Stimulated activated memory B cell treated with anti-CD40 and anti-IgM and Interleukin-4, amounts not matched to agents 10 μg/mL and 1 μg/mL and 100 μg/mL, for 72 hours (primary cell): ENCODE results near the gene DUSP2.
"Not testable (repeated sequence)": the region's sequence is repeated elsewhere in the genome, so short reads cannot be mapped to it uniquely, and the experiment has no call there.

Experiments used
- ATAC-seq: fragments of 150-1000 bp; cut with Tn5 transposase; 2 replicates; pipeline ENCODE4 v1.10.0; 2021
- H3K27ac Mint-ChIP-seq: one replicate; pipeline ENCODE4 v1.8.0; 2022; ENCODE audit warnings: mild to moderate bottlenecking, mixed read lengths
- H3K27me3 Mint-ChIP-seq: one replicate; pipeline ENCODE4 v1.8.0; 2022; ENCODE audit warnings: mixed read lengths
- H3K36me3 Mint-ChIP-seq: one replicate; pipeline ENCODE4 v1.8.0; 2022; ENCODE audit warnings: mixed read lengths
- H3K4me1 Mint-ChIP-seq: one replicate; pipeline ENCODE4 v1.8.0; 2022; ENCODE audit warnings: mixed read lengths
- H3K4me3 Mint-ChIP-seq: one replicate; pipeline ENCODE4 v1.8.0; 2022; ENCODE audit warnings: mild to moderate bottlenecking, moderate library complexity, mixed read lengths
- H3K9me3 Mint-ChIP-seq: one replicate; pipeline ENCODE4 v1.8.0; 2022; ENCODE audit warnings: mixed read lengths

DUSP2 gene

DNA sequence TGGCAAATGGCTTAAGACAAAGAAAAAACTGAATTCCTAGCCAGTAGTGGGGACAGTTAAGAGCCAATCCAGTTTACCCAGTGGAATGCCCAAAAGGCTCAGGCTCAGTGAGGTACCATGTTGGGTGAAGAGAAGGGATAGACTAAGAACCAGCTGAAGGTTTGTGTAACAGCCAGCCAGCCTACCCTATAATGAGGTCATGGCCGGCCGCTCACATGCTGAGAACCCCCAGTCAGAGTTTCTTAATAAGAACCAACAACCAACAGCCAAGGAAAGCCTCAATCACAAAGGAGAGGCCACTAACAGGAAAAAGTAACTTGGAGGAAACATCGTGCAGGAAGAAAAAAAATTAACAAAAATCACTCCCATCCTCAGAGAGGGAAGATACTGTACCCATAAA is 25.4 kb upstream of the DUSP2 start:
- Mint-ChIP-seq H3K4me3 (no peak overlapping the region), H3K9me3 (no peaks in the 10 kb centered on the region), H3K27me3 (no peaks in the 10 kb centered on the region), H3K36me3 (no peaks in the 10 kb centered on the region), H3K4me1 (peaks cover 28% of the 10 kb centered on the region), H3K27ac (no peak overlapping the region)
- ATAC-seq = no peak

- Mint-ChIP-seq H3K9me3 (no peaks in the 10 kb centered on the region), H3K36me3 (no peaks in the 10 kb centered on the region), H3K4me1 (peaks cover 31% of the 10 kb centered on the region), H3K27me3 (no peaks in the 10 kb centered on the region), H3K27ac (no peak overlapping the region), H3K4me3 (no peak overlapping the region)
- ATAC-seq = no peak
These were observed 24.7 kb upstream of the DUSP2 start for GRCh38 chr2:96169868-96170507.

DNA sequence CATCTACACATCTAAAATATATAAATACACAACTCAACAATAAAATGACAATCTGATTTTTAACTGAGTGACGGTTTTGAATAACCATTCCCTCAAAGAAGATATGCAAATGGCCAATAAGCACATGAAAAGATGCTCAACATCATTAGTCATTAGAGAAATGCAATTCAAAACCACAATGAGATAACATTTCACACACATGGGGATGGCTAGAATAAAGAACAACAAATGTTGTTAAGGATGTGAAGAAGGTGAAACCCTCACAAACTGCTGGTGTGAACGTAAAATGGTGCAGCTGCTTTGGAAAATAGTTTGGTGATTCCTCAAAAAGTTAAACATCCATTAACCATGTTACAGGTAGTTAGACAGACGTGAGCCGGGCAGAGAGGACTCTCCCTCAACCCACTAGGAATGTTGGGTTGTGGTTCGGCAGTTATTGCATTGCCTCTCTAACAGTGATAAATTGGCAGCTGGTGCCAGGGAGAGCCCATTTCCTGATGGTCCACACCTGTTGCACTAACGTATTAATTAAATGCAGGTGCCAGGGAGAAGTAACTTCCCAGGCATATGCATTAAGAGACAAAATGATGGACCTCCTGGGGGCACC is 22.3 kb upstream of the DUSP2 start:
- Mint-ChIP-seq H3K36me3 (no peaks in the 10 kb centered on the region), H3K4me3 (no peak overlapping the region), H3K4me1 (peaks cover 41% of the 10 kb centered on the region), H3K27ac (peak overlapping the region; percentile 4), H3K27me3 (no peaks in the 10 kb centered on the region), H3K9me3 (no peaks in the 10 kb centered on the region)
- ATAC-seq = no peak

DNA sequence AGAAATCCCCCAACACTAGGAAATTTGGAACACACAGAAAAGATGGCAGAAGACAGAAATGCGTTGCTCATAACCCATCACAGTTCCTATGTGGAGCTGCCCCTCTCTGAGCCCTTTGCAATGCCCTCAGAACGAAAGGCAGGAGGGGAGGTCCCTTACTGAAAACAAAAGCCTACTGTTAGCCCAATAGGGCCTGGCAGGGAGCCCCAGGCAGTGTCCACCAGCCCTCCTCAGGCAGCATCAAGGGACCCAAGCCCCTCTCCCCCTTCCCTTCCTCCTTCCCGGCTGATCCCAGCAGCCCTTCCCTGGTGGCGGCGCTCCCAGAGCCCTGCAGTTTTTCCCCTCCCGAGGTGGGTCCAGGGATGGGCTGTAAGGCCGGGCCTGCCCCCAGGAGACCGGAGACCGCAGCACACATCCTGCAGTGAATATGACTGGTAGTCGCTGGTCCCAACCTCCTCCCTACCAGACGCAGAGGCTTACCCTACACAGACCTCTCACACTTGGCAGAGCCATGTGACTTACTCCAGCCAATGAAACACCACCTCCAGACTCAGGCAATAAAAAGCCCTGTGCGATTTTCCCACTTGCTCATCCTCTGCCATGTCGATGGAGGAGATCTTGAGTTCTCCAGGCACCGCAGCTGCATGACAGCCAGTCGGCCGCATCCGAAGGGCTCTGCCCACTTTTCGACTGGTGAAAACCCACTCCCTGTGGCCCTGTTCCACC is 19.4 kb upstream of the DUSP2 start:
- peaks cover 50% of the 10 kb centered on the region for H3K4me1 Mint-ChIP-seq
- H3K4me3 Mint-ChIP-seq = peak overlapping the region; percentile 92
- H3K36me3 Mint-ChIP-seq = no peaks in the 10 kb centered on the region
- no peaks in the 10 kb centered on the region for H3K27me3 Mint-ChIP-seq
- peak overlapping the region; percentile 98 for H3K27ac Mint-ChIP-seq
- H3K9me3 Mint-ChIP-seq = peaks cover 4% of the 10 kb centered on the region
- peak; percentile 91 for ATAC-seq

- H3K4me3 Mint-ChIP-seq = peak overlapping the region; percentile 92
- H3K27ac Mint-ChIP-seq = peak overlapping the region; percentile 98
- H3K4me1 Mint-ChIP-seq = peaks cover 54% of the 10 kb centered on the region
- H3K9me3 Mint-ChIP-seq = peaks cover 4% of the 10 kb centered on the region
- ATAC-seq = peak; percentile 85
- H3K36me3 Mint-ChIP-seq = no peaks in the 10 kb centered on the region
- H3K27me3 Mint-ChIP-seq = no peaks in the 10 kb centered on the region
These were observed 18.7 kb upstream of the DUSP2 start for GRCh38 chr2:96163768-96164429.

GRCh38 chr2:96163415-96163767 is 18.2 kb upstream of the DUSP2 start:
- Mint-ChIP-seq H3K36me3 (no peaks in the 10 kb centered on the region), H3K27ac (peak overlapping the region; percentile 98), H3K4me1 (peaks cover 56% of the 10 kb centered on the region), H3K4me3 (peak overlapping the region; percentile 92), H3K27me3 (no peaks in the 10 kb centered on the region), H3K9me3 (peaks cover 4% of the 10 kb centered on the region)
- peak; percentile 1 for ATAC-seq

DNA sequence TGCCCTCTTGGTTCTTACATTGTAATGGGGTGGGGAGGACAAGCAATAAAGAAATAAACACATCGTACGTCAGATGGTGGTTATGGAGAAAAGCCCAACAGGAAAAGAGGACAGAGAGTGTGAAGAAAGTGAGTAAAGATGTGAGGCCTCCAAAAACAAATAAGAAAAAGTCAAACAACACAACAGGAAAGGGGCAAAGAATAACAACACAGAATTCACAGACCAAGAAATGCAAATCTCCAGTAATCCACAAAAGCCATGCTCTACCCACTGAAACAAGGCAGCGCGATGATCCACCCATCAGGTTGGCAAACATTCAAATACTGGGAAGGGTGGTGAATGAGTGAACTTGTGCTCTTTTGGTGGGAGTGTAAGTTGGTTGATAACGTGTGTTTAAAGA is 16.7 kb upstream of the DUSP2 start:
- Mint-ChIP-seq H3K4me3 (no peak overlapping the region), H3K27ac (peak overlapping the region; percentile 98), H3K9me3 (peaks cover 4% of the 10 kb centered on the region), H3K36me3 (no peaks in the 10 kb centered on the region), H3K27me3 (no peaks in the 10 kb centered on the region), H3K4me1 (peaks cover 71% of the 10 kb centered on the region)
- no peak for ATAC-seq

DNA sequence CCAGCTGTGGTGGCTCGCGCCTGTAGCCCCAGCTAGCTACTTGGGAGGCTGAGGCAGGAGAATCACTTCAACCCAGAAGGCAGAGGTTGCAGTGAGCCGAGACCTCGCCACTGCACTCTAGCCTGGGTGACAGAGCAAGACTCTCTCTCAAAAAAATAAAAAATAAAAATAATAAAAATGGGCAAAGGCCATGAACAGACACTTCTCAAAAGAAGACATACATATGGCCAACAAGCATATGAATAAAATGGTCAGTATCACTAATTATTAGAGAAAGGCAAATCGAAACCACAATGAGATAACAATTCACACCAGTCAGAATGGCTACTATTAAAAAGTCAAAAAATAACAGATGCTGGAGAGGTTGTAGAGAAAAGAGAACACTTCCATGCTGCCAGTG is 15.1 kb upstream of the DUSP2 start:
- H3K27me3 Mint-ChIP-seq, H3K36me3 Mint-ChIP-seq, H3K9me3 Mint-ChIP-seq, ATAC-seq, H3K4me3 Mint-ChIP-seq: not testable (repeated sequence)
- peak overlapping the region; percentile 92 for H3K27ac Mint-ChIP-seq
- H3K4me1 Mint-ChIP-seq = peaks cover 86% of the 10 kb centered on the region

- ATAC-seq = no peak
- H3K36me3 Mint-ChIP-seq = no peaks in the 10 kb centered on the region
- H3K27me3 Mint-ChIP-seq = no peaks in the 10 kb centered on the region
- H3K9me3 Mint-ChIP-seq = peaks cover 4% of the 10 kb centered on the region
- H3K4me1 Mint-ChIP-seq = peaks cover 85% of the 10 kb centered on the region
- H3K4me3 Mint-ChIP-seq = peak overlapping the region; percentile 43
- peak overlapping the region; percentile 92 for H3K27ac Mint-ChIP-seq
These were observed 14.0 kb upstream of the DUSP2 start for GRCh38 chr2:96159084-96159830.

DNA sequence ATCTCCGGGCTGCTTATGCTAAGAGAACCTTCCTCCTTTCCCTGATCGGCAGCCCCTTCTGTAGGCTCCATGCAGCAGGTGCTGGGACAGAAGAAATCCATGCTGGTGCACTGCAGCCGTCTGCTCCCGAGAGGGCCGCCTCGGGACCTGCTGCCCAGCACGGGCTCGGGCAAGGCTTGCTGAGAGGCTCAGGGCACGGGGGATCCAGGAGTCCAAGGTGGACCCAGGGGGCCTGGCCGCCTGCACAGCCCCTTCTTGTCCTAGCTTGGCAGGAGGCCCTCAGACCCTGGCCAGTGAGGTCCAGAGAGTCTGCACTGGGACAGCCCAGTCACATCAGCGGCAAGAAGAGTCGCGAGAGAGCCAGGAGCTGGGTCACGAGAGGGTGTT is 13.3 kb upstream of the DUSP2 start:
- H3K27me3 Mint-ChIP-seq = no peaks in the 10 kb centered on the region
- H3K36me3 Mint-ChIP-seq = no peaks in the 10 kb centered on the region
- H3K27ac Mint-ChIP-seq = peak overlapping the region; percentile 92
- peak overlapping the region; percentile 38 for H3K4me3 Mint-ChIP-seq
- peaks cover 4% of the 10 kb centered on the region for H3K9me3 Mint-ChIP-seq
- no peak for ATAC-seq
- H3K4me1 Mint-ChIP-seq = peaks cover 84% of the 10 kb centered on the region

- peaks cover 81% of the 10 kb centered on the region for H3K4me1 Mint-ChIP-seq
- H3K27ac Mint-ChIP-seq = peak overlapping the region; percentile 92
- H3K9me3 Mint-ChIP-seq = peaks cover 4% of the 10 kb centered on the region
- peak; percentile 88 for ATAC-seq
- no peaks in the 10 kb centered on the region for H3K36me3 Mint-ChIP-seq
- H3K4me3 Mint-ChIP-seq = peak overlapping the region; percentile 69
- H3K27me3 Mint-ChIP-seq = no peaks in the 10 kb centered on the region
These were observed 12.7 kb upstream of the DUSP2 start for GRCh38 chr2:96157649-96158553.

- H3K36me3 Mint-ChIP-seq = no peaks in the 10 kb centered on the region
- H3K4me3 Mint-ChIP-seq = peak overlapping the region; percentile 69
- H3K4me1 Mint-ChIP-seq = peaks cover 76% of the 10 kb centered on the region
- no peaks in the 10 kb centered on the region for H3K27me3 Mint-ChIP-seq
- peak overlapping the region; percentile 92 for H3K27ac Mint-ChIP-seq
- peaks cover 4% of the 10 kb centered on the region for H3K9me3 Mint-ChIP-seq
- ATAC-seq = peak; percentile 81
These were observed 11.8 kb upstream of the DUSP2 start for GRCh38 chr2:96156926-96157648.

GRCh38 chr2:96156011-96156820 is 11.0 kb upstream of the DUSP2 start:
- peaks cover 4% of the 10 kb centered on the region for H3K9me3 Mint-ChIP-seq
- ATAC-seq = peak; percentile 3
- no peaks in the 10 kb centered on the region for H3K27me3 Mint-ChIP-seq
- no peaks in the 10 kb centered on the region for H3K36me3 Mint-ChIP-seq
- H3K27ac Mint-ChIP-seq = peak overlapping the region; percentile 92
- H3K4me3 Mint-ChIP-seq = peak overlapping the region; percentile 69
- peaks cover 78% of the 10 kb centered on the region for H3K4me1 Mint-ChIP-seq
